GM12872 (cell line): Measurements from ENCODE around the gene FHDC1.

Experiments
- CTCF ChIP-seq: IDR thresholded peaks from 3 replicates; pipeline ENCODE4 v1.5.1; 2011; ENCODE audit warnings: low read depth, mild to moderate bottlenecking, low read length, moderate library complexity; ENCODE audit not compliant: insufficient read depth

The FHDC1 gene

GRCh38 chr4:152968806-152969394 lies 32.8 kb downstream of the FHDC1 start:
- no peak for TF ChIP-seq CTCF

GRCh38 chr4:152970102-152970820 lies 34.1 kb downstream of the FHDC1 start:
- TF ChIP-seq CTCF, result no peak

- no peak for TF ChIP-seq CTCF
Observed at GRCh38 chr4:152971053-152971452, 34.9 kb downstream of the FHDC1 start.

GRCh38 chr4:152972821-152973628 lies 36.9 kb downstream of the FHDC1 start:
- TF ChIP-seq CTCF, result no peak

- TF ChIP-seq CTCF, result no peak
Observed at GRCh38 chr4:152973629-152974467, 37.7 kb downstream of the FHDC1 start.

- TF ChIP-seq CTCF, result no peak
Observed at GRCh38 chr4:152974468-152975379, 38.6 kb downstream of the FHDC1 start.
